Gastrocnemius medialis (tissue), 4 donors: ENCODE data around the gene ENTPD1. TPM values are rescaled to one million over a fixed set of nuclear protein-coding genes. Genes with fewer than 3 reads are reported as not detected.

ENCODE experiments used
- ATAC-seq, 2 donors: fragments of 150-250 bp; one replicate each; pipeline ENCODE4 v1.9.1; 2016
- DNase-seq, 2 donors: peaks; one replicate each; pipeline ENCODE4 v3.0.0-alpha.2; 2019
- H3K27ac ChIP-seq, 4 donors: fragments of 200-600 bp; sonication (generic); 1 replicate in 1 of 4; 2 replicates in 3 of 4; pipeline ENCODE4 v1.5.1; 2016 to 2018; ENCODE audit warnings: mild to moderate bottlenecking in 2 of 4, moderate library complexity in 1 of 4
- H3K27me3 ChIP-seq, 3 donors: fragments of 200-600 bp; sonication (generic) in 2 of 3; 1 replicate in 1 of 3; 2 replicates in 2 of 3; pipeline versions ENCODE4 v1.5.1 to v1.6.0; 2016 to 2019; ENCODE audit warnings: mild to moderate bottlenecking in 1 of 3, moderate library complexity in 1 of 3
- H3K36me3 ChIP-seq, 2 donors: fragments of 200-600 bp; sonication (generic) in 1 of 2; one replicate each; pipeline ENCODE4 v1.5.1; 2017 to 2018
- H3K4me1 ChIP-seq, 2 donors: fragments of 200-600 bp; sonication (generic) in 1 of 2; one replicate each; pipeline ENCODE4 v1.5.1; 2016 to 2017; ENCODE audit warnings: mild to moderate bottlenecking in 2 of 2
- H3K4me3 ChIP-seq, 4 donors: fragments of 200-600 bp; sonication (generic) in 3 of 4; 1 replicate in 1 of 4; 2 replicates in 3 of 4; pipeline ENCODE4 v1.5.1; 2016 to 2019; ENCODE audit warnings: mild to moderate bottlenecking in 2 of 4
- H3K9me3 ChIP-seq, 3 donors: fragments of 200-600 bp; sonication (generic) in 2 of 3; 1 replicate in 1 of 3; 2 replicates in 2 of 3; pipeline ENCODE4 v1.5.1; 2016 to 2019
- CTCF ChIP-seq, 5 experiments: fragments of 450-650 bp in 3 of 5; fragments of 200-600 bp in 2 of 5; sonication (generic) in 2 of 5; IDR thresholded peaks in 4 of 5; conservative IDR thresholded peaks in 1 of 5; 1 replicate in 4 of 5; 2 replicates in 1 of 5; pipeline ENCODE4 v1.5.1; 2016 to 2019; ENCODE audit warnings: antibody characterized with exemption in 5 of 5, mild to moderate bottlenecking in 3 of 5, moderate library complexity in 3 of 5
- POLR2A ChIP-seq, 2 donors: fragments of 450-650 bp; IDR thresholded peaks; one replicate each; pipeline ENCODE4 v1.6.1; 2017; ENCODE audit warnings: antibody characterized with exemption in 2 of 2, mild to moderate bottlenecking in 2 of 2, moderate library complexity in 2 of 2
- in situ Hi-C, 4 donors: fragments of 200-750 bp; cut with MboI; loops; one replicate each; pipeline versions ENCODE4 v1.15.0 to v1.8.0; 2017; ENCODE audit warnings: low sequenced_read_pairs in 4 of 4
- intact Hi-C: fragments of 100-400 bp; cut with DNase I; formaldehyde crosslinking; loops from one replicate; pipeline ENCODE4 v1.15.1; 2023; ENCODE audit warnings: low total_unique reads
- total RNA-seq, 4 donors: library from RNA; depleted of rRNA; stranded (reverse); fragments of >200 nt; gene quantifications; one replicate each; pipeline versions ENCODE4 v1.1.0 to v1.2.3, GENCODE V29; 2016

Gene ENTPD1
- total RNA-seq: 1 to 10 TPM; 1.7 to 6.9 (median 3.8) TPM

- Histone ChIP-seq H3K27me3 (peaks cover 0 to 2% (median 0%) of the 10 kb centered on the region in 3 donors), H3K4me3 (peak within 1 kb of the TSS; percentile 36 to 48 (median 40)), H3K27ac (peak within 1 kb of the TSS; percentile 52 to 73 (median 60)), H3K36me3 (no peaks in the 10 kb centered on the region), H3K9me3 (no peaks in the 10 kb centered on the region), H3K4me1 (no peaks in the 10 kb centered on the region)
- intact Hi-C loops (no loop called here), in situ Hi-C loops (no loop called here)
- ATAC-seq (no peak), DNase-seq (no peak)
- TF ChIP-seq POLR2A (IDR thresholded peaks at IDR 0.05): peak in 1 of 2 donors; percentile 11
- no peak for TF ChIP-seq CTCF (IDR thresholded peaks at IDR 0.05 in 4 of 5, conservative IDR thresholded peaks at IDR 0.05 in 1 of 5)
Measured at GRCh38 chr10:95756041-95756761, at the start of gene ENTPD1. ENTPD1 (plus strand) TSS chr10:95756163; CDS start chr10:95756240, 77 bp downstream.

- in situ Hi-C loops (no loop called here), intact Hi-C loops (no loop called here)
- H3K4me3 ChIP-seq: no peak overlapping the region
- no peaks in the 10 kb centered on the region for H3K4me1 ChIP-seq
- no peaks in the 10 kb centered on the region for H3K36me3 ChIP-seq
- H3K27me3 ChIP-seq: no peaks in the 10 kb centered on the region
- TF ChIP-seq CTCF (IDR thresholded peaks at IDR 0.05 in 4 of 5, conservative IDR thresholded peaks at IDR 0.05 in 1 of 5): no peak
- no peak for TF ChIP-seq POLR2A (IDR thresholded peaks at IDR 0.05)
- no peaks in the 10 kb centered on the region for H3K9me3 ChIP-seq
- no peak overlapping the region for H3K27ac ChIP-seq
- DNase-seq (no peak), ATAC-seq (no peak)
Measured at GRCh38 chr10:95706573-95706972, 49.4 kb upstream of the ENTPD1 start.

GRCh38 chr10:95706990-95707389 is 49.0 kb upstream of the ENTPD1 start:
- intact Hi-C loops (no loop called here), in situ Hi-C loops (no loop called here)
- no peak for ATAC-seq
- no peak overlapping the region for H3K4me3 ChIP-seq
- H3K9me3 ChIP-seq: no peaks in the 10 kb centered on the region
- H3K27me3 ChIP-seq: no peaks in the 10 kb centered on the region
- no peaks in the 10 kb centered on the region for H3K36me3 ChIP-seq
- H3K4me1 ChIP-seq: no peaks in the 10 kb centered on the region
- no peak overlapping the region for H3K27ac ChIP-seq
- no peak for DNase-seq
- no peak for TF ChIP-seq POLR2A (IDR thresholded peaks at IDR 0.05)
- TF ChIP-seq CTCF (IDR thresholded peaks at IDR 0.05 in 4 of 5, conservative IDR thresholded peaks at IDR 0.05 in 1 of 5): no peak

GRCh38 chr10:95711492-95711891 is 44.5 kb upstream of the ENTPD1 start:
- ATAC-seq (no peak), DNase-seq (no peak)
- H3K4me3 ChIP-seq: no peak overlapping the region
- no peak overlapping the region for H3K27ac ChIP-seq
- H3K27me3 ChIP-seq: no peaks in the 10 kb centered on the region
- no peak for TF ChIP-seq CTCF (IDR thresholded peaks at IDR 0.05 in 4 of 5, conservative IDR thresholded peaks at IDR 0.05 in 1 of 5)
- no peak for TF ChIP-seq POLR2A (IDR thresholded peaks at IDR 0.05)
- no peaks in the 10 kb centered on the region for H3K4me1 ChIP-seq
- intact Hi-C loops: no loop called here
- no peaks in the 10 kb centered on the region for H3K36me3 ChIP-seq
- in situ Hi-C loops: no loop called here
- no peaks in the 10 kb centered on the region for H3K9me3 ChIP-seq
